Thyroid gland (tissue), 4 donors: Measurements from ENCODE around the gene GOLT1A. TPM values are rescaled to one million over a fixed set of nuclear protein-coding genes. Genes with fewer than 3 reads are reported as not detected.

Experiments
- DNase-seq, 2 donors: peaks; one replicate each; pipeline ENCODE4 v3.0.0-alpha.2; 2019
- H3K27ac ChIP-seq, 3 donors: fragments of 200-600 bp; sonication (generic); 1 replicate in 2 of 3; 2 replicates in 1 of 3; pipeline ENCODE4 v1.5.1; 2016 to 2019; ENCODE audit warnings: mild to moderate bottlenecking in 1 of 3, moderate library complexity in 1 of 3
- H3K27me3 ChIP-seq: fragments of 200-600 bp; sonication (generic); one replicate; pipeline ENCODE4 v1.5.1; 2019
- H3K36me3 ChIP-seq, 2 donors: fragments of 200-600 bp; sonication (generic); one replicate each; pipeline ENCODE4 v1.5.1; 2016 to 2019
- H3K4me1 ChIP-seq, 2 donors: fragments of 200-600 bp; sonication (generic); one replicate each; pipeline ENCODE4 v1.5.1; 2017 to 2019
- H3K4me3 ChIP-seq, 3 donors: fragments of 200-600 bp; sonication (generic); replicated peaks in 1 of 3; 1 replicate in 2 of 3; 2 replicates in 1 of 3; pipeline ENCODE4 v1.5.1; 2016; ENCODE audit warnings: mild to moderate bottlenecking in 1 of 3
- H3K9me3 ChIP-seq: fragments of 200-600 bp; sonication (generic); one replicate; pipeline ENCODE4 v1.5.1; 2017
- CTCF ChIP-seq, 6 experiments: fragments of 200-600 bp in 3 of 6; fragments of 450-650 bp in 3 of 6; sonication (generic) in 3 of 6; IDR thresholded peaks; one replicate each; pipeline ENCODE4 v1.5.1; 2016 to 2019; ENCODE audit warnings: antibody characterized with exemption in 6 of 6, mild to moderate bottlenecking in 2 of 6, inconsistent platforms in 1 of 6, moderate library complexity in 1 of 6
- POLR2A ChIP-seq, 2 donors: fragments of 450-650 bp; IDR thresholded peaks; one replicate each; pipeline ENCODE4 v1.6.1; 2017; ENCODE audit warnings: antibody characterized with exemption in 2 of 2, mild to moderate bottlenecking in 2 of 2, moderate library complexity in 1 of 2
- WGBS, 2 donors: methylation state at CpG; one replicate each; pipeline ENCODE4 v1.1.5; 2017; 5-methylcytosine and 5-hydroxymethylcytosine counted together
- intact Hi-C: fragments of 100-400 bp; cut with DNase I; formaldehyde crosslinking; loops from one replicate; pipeline ENCODE4 v1.15.1; 2023
- total RNA-seq, 4 donors: library from RNA; depleted of rRNA; stranded (reverse); fragments of >200 nt; gene quantifications; one replicate each; pipeline ENCODE4 v1.2.3, GENCODE V29; 2016

GOLT1A gene
- total RNA-seq, 4 donors from 2014 or later: 0.45 TPM; not detected in 3

- no peaks in the 10 kb centered on the region for H3K9me3 ChIP-seq
- no peak for TF ChIP-seq POLR2A (IDR thresholded peaks at IDR 0.05)
- TF ChIP-seq CTCF (IDR thresholded peaks at IDR 0.05): no peak
- H3K27me3 ChIP-seq: no peaks in the 10 kb centered on the region
- no peak overlapping the region for H3K4me3 ChIP-seq
- no peaks in the 10 kb centered on the region for H3K36me3 ChIP-seq
- no peak for DNase-seq
- intact Hi-C loops: no loop called here
- no peaks in the 10 kb centered on the region for H3K4me1 ChIP-seq
- no peak overlapping the region for H3K27ac ChIP-seq
These were observed 18.7 kb upstream of the GOLT1A start for GRCh38 chr1:204232526-204232925.

GRCh38 chr1:204230211-204230610 is 16.4 kb upstream of the GOLT1A start:
- DNase-seq: no peak
- no peaks in the 10 kb centered on the region for H3K27me3 ChIP-seq
- WGBS, 2 donors: 91% methylated on average over 14 of the region's 14 CpGs
- H3K27ac ChIP-seq: no peak overlapping the region
- H3K4me3 ChIP-seq: no peak overlapping the region
- H3K4me1 ChIP-seq: no peaks in the 10 kb centered on the region
- intact Hi-C loops: no loop called here
- H3K9me3 ChIP-seq: no peaks in the 10 kb centered on the region
- no peaks in the 10 kb centered on the region for H3K36me3 ChIP-seq
- TF ChIP-seq POLR2A (IDR thresholded peaks at IDR 0.05): no peak
- TF ChIP-seq CTCF (IDR thresholded peaks at IDR 0.05): no peak

GRCh38 chr1:204228896-204229295 is 15.1 kb upstream of the GOLT1A start:
- no peaks in the 10 kb centered on the region for H3K4me1 ChIP-seq
- no peak for DNase-seq
- no peaks in the 10 kb centered on the region for H3K36me3 ChIP-seq
- TF ChIP-seq CTCF (IDR thresholded peaks at IDR 0.05): no peak
- TF ChIP-seq POLR2A (IDR thresholded peaks at IDR 0.05): no peak
- WGBS, 2 donors: 96 to 99% methylated on average over 10 to 13 of the region's 13 CpGs
- H3K4me3 ChIP-seq: no peak overlapping the region
- intact Hi-C loops: no loop called here
- H3K9me3 ChIP-seq: no peaks in the 10 kb centered on the region
- H3K27ac ChIP-seq: no peak overlapping the region
- no peaks in the 10 kb centered on the region for H3K27me3 ChIP-seq

- H3K4me1 ChIP-seq: no peaks in the 10 kb centered on the region
These were observed 14.4 kb upstream of the GOLT1A start for GRCh38 chr1:204227996-204228785.

More at GRCh38 chr1:204227996-204228785, 14.4 kb upstream of the GOLT1A start:
- Histone ChIP-seq H3K4me3 (no peak overlapping the region), H3K9me3 (no peaks in the 10 kb centered on the region), H3K27ac (no peak overlapping the region), H3K36me3 (no peaks in the 10 kb centered on the region), H3K27me3 (no peaks in the 10 kb centered on the region)
- intact Hi-C loops: no loop called here
- no peak for TF ChIP-seq POLR2A (IDR thresholded peaks at IDR 0.05)
- TF ChIP-seq CTCF (IDR thresholded peaks at IDR 0.05): no peak
- WGBS, 2 donors: 87 to 90% methylated on average over 19 to 20 of the region's 20 CpGs
- DNase-seq: no peak
